GM21825 (cell line): ENCODE data around the gene GPR78.

Experiments used
- ATAC-seq: cut with Tn5 transposase; IDR thresholded peaks from one replicate; pipeline ENCODE4 v1.9.1; 2021; ENCODE audit warnings: mild to moderate bottlenecking, moderate library complexity; ENCODE audit not compliant: unreplicated experiment

GPR78 gene

GRCh38 chr4:8598391-8599090 is 18.3 kb downstream of the GPR78 start:
- no peak for ATAC-seq

- ATAC-seq = no peak
Observed at GRCh38 chr4:8599091-8599460, 18.9 kb downstream of the GPR78 start.

DNA sequence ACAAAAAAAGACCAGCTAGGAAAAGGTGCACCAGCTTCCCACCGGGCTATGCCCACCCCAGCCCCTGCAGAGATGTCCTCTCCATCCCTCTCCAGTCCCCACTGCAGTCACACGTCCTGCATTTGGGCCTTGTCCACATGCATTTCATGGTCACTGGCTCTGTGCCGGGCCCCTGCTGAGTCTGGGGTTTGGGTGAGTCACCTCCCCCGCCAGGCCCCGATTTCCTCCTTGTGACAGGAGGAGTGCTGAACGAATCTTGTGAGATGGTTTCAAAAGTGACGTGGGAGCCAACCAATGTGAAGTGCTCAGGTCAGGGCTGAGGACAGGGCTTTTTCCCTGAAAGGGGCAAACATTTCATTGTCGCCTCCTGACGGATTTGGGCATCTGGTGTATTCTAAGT is 19.5 kb downstream of the GPR78 start:
- no peak for ATAC-seq

DNA sequence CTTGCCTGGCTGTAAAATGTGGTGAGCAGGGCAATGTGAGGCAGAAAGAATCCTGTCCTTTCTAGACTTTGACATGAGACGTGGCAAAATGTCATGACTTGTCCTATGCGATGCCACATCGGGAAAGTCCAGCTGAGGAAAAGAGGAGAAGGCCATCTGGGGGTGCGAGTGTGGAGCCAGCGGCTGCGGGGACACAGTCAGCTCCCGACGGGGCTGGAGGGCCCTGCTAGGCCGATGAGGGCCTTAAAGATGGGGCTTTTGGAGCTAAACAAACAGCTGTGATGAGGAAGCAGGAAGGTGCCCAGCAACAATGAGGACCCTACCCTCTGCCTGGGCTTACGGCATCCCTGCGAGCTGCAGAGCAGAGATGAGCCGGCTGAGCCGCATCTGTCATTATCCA is 20.1 kb downstream of the GPR78 start:
- ATAC-seq = no peak

GRCh38 chr4:8600686-8601085 is 20.5 kb downstream of the GPR78 start:
- no peak for ATAC-seq

- ATAC-seq = no peak
Observed at GRCh38 chr4:8601086-8601485, 20.9 kb downstream of the GPR78 start.

DNA sequence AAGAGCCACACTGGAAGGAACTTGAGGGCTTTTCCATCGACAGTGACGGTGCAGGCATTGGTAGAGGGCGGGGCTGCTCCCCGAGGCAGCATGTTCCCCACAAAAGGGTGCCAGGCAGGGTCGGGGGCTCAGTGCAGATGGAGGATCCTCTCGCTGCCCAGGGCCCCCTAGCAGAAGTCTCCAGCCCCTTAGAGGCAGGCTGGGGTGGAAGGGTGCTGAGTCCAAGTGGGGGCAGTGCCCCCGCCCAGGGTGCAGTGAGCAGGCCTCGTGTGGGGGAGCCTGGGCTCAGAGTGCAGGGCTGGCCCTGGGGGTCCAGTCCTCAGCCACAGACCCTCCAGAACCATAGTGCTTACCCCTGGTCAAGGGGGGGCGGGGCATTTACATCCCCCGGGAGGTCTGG is 21.4 kb downstream of the GPR78 start:
- no peak for ATAC-seq

DNA sequence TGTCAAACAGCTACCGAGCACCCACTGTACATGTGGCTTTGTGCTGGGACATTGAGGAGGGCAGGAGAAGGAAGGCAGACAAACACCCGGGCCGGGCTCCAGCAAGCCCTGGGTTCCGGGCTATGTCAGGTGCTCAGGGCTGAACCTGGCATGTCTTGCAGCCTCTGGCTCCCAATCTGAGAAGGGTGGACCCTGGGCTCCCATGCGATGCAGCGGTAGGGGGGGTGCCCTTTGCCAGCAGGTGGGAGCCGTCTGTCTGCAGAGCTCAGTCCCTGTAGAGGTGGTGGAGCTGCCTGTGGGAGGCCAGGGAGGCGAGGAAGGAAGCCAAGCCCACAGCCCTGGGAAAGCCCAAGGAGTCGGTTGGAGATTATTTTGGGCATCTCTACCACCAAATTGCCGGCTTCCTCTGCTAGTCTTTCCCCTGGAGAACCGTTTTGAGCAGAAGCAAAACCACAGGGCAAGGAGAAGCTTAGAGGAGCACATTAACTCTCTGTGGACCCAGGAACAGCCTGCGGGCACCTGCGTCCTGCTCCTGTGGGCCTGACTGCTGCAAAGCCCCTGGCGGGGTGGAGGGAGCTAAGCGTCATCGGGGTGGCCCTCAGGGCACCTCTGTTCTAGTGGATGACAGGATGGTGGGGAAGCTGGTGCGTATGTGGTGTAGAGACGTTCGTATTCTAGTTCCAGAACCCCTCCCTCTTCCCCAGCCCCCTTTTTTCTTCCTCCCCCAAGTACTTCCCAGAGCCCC is 22.7 kb downstream of the GPR78 start:
- ATAC-seq = no peak

DNA sequence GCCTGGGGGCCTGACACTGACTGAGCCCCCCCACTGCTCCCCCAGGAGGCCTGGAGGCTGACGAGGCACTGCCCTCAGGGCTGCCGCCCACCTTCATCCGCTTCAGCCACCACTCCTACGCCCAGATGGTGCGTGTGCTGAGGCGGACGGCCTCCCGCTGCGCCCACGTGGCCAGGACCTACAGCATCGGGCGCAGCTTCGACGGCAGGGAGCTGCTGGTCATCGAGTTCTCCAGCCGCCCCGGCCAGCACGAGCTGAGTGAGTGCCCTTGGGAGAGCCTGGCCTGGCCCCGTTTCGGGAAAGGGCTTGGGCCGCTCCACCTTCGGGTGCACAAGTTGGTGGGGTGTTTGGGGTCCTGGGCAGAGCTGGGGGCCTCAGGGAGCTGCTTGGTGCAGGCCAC is 23.7 kb downstream of the GPR78 start:
- no peak for ATAC-seq

DNA sequence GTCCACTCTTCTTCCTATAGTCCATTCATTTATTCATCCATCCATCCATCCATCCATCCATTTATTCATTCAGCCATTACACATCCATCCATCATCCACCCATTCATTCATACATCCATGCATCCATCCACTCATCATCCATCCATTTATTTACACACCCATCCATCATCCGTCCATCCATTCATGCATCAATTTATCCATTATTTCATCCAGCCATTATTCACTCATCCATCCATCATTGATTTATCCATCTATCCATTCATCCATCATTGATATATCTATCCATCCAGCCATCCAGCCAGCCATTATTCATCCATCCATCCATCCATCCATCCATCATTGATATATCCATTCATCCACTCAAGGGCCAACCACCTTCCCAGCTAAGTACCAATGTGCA is 25.1 kb downstream of the GPR78 start:
- ATAC-seq = no peak

DNA sequence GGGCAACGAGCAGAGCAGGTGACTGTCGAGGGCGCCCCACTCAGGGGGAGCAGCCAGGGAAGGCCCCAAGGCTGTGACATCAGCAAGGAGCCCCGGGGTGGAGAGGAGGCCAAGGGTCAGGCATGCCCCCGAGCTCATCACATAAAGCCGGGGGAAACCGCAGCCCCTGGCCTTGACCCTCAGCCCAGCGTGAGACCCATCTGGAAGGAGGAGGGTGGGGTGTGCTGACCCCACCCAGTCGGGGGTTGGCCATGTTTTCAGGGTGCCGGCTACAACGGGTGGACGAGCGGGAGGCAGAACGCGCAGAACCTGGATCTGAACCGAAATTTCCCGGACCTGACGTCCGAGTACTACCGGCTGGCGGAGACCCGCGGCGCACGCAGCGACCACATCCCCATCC is 26.3 kb downstream of the GPR78 start:
- ATAC-seq = no peak

GRCh38 chr4:8606966-8607365 is 26.8 kb downstream of the GPR78 start:
- no peak for ATAC-seq

DNA sequence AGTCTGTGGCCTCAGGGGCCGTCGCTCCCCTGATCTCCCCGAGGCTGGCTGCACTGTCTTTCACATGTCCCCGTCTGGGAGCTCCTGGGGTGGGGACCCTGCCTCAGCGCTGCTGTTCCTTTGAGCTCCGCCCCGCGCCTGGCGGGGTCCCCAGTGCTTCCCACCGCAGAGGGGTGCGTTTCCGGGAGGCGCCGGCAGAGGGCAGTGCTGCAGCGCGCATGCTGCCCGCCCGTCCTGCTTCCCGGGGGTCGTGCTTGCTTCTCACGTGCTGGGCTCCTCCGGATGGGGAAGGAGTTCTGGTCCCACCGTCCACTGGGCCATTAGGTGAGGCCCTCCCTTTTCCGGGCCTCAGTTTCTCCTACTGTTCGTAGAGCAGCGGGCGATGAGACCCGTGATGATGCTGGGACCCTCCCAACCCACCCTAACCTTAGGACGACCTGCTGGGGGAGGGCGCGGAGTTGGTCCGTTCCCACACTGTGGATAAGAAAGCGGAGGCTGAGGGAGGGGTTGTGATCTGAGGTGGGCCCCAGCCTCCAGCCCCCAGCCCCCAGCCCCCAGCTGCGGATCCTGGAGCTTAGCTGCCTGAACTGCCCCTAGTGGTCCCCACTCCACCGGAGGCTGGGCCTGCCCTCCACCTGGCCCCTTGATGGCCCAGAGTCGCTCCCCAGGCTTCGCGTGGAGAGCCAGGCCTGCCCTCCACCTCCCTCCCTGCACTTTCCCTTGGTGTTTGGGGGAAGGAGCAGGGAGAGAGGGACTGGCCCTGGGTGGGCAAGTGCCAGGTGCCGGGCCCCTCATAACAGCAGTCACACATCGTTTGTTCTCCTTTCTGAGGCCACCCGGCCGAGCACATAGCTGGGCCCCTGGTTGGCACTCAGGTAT is 27.6 kb downstream of the GPR78 start:
- ATAC-seq = no peak

- no peak for ATAC-seq
Observed at GRCh38 chr4:8608714-8609391, 28.7 kb downstream of the GPR78 start.

DNA sequence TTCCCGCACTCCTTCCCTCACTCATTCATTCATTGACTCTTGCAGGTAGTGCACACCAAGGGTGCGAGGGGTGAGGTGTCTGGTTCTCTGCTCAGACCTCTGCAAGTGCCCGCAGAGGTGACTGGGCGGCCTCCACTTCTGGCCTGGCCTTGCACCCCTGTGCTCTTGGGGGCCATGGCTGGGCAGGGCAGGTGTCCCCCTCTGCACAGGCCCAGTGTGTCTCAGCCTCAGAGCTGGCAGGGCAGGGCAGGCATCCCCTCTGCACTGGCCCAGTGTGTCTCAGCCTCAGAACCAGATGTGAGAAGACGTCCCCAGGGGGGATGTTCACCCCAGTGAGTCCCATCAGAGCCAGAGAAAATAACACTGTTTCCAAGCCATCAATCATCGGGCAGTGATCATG is 29.2 kb downstream of the GPR78 start:
- no peak for ATAC-seq

DNA sequence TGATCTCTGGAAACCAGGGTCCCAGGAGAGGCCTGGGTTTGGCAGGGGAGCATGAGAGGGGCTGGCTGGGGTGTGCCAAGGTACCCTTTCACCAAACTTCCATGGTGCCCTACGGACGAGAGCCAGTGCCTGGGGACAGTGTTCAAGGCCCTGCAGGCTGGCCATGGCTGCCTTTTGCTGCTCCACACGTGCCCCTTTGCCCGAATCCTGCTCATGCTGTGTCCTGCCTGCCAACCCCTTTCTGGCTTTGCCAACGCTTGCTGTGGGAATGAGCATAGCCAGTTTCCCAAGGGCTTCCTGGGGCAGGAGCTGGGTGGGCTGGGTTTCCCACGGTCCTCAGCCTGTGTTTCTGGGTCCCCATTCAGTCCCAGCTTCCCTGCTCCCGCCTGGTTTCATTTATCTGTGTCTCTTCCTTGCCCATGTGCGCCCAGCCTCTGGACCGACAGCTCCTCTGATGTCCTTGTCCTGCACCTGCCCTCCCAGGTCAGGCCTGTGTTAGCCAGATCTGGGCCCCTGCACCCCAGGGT is 29.7 kb downstream of the GPR78 start:
- ATAC-seq = no peak

DNA sequence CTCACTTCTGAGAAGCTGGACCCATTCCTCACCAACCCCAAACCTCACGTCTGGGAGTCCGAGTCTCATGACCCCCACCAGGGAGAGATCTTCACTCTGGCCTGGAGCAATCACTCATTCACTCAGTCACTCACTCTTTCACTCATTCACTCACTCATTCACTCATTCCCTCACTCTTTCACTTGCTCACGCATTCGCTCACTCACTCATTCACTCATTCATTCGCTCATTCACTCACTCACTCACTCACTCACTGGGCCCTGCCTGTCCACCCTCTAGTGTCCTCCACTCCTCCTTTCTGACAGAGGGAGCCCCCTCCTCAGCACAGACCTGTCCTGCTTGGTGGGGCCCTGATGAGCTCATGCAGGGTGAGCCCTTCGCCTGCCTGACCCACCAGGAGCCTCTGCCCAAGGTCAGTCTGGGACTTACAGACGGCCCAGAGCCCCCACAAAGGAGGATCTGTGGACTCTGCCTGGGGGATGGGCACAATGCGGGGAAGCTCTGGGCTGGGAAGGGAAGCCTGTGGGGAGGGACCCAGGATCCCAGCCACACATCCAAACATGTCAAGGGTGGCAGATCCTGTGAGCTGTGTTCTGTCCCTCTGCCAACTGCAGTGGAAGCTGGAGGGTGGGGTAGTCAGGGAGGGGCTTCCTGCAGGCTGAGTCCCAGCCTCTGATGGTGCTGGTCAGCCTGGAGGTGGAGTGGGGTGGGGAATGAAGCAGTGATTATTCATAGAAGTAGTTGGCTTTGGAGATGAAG is 30.8 kb downstream of the GPR78 start:
- no peak for ATAC-seq

GRCh38 chr4:8612646-8613045 is 32.5 kb downstream of the GPR78 start:
- no peak for ATAC-seq

GRCh38 chr4:8613421-8614364 is 33.5 kb downstream of the GPR78 start:
- ATAC-seq = no peak
